WERI-Rb-1 (cell line): ENCODE measurements around the gene GCN1.

ENCODE experiments used
- DNase-seq: peaks from one replicate; pipeline ENCODE4 v3.0.0-alpha.2; 2020
- H3K27ac ChIP-seq: fragments of 250-450 bp; sonication (Bioruptor Pico); 2 replicates; pipeline ENCODE4 v1.5.1; 2020; ENCODE audit warnings: mild to moderate bottlenecking, moderate library complexity
- H3K27me3 ChIP-seq: fragments of 250-450 bp; sonication (Bioruptor Pico); 2 replicates; pipeline ENCODE4 v1.5.1; 2021; ENCODE audit warnings: mild to moderate bottlenecking, low read depth, moderate library complexity; ENCODE audit not compliant: insufficient read depth, severe bottlenecking
- H3K36me3 ChIP-seq: fragments of 250-450 bp; sonication (Bioruptor Pico); 2 replicates; pipeline ENCODE4 v1.5.1; 2020; ENCODE audit warnings: mild to moderate bottlenecking, moderate library complexity
- H3K4me3 ChIP-seq: 2 replicates; pipeline ENCODE4 v1.5.1; 2011; ENCODE audit warnings: low read depth, mild to moderate bottlenecking, control low read depth, low read length
- H3K9me3 ChIP-seq: fragments of 250-450 bp; sonication (Bioruptor Pico); 2 replicates; pipeline ENCODE4 v1.5.1; 2021; ENCODE audit warnings: mild to moderate bottlenecking, moderate library complexity; ENCODE audit not compliant: severe bottlenecking
- TF ChIP-seq, protein P1 (sequence below): IDR thresholded peaks from 2 replicates; pipeline ENCODE4 v1.5.1; 2011; ENCODE audit warnings: low read depth, mild to moderate bottlenecking, control low read depth, inconsistent platforms, low read length

The GCN1 gene

GRCh38 chr12:120126635-120127005 lies 67.9 kb downstream of the GCN1 start:
- peaks cover 55% of the 10 kb centered on the region for H3K36me3 ChIP-seq
- H3K9me3 ChIP-seq, result no peaks in the 10 kb centered on the region
- no peak for DNase-seq
- H3K4me3 ChIP-seq, result no peak overlapping the region
- no peaks in the 10 kb centered on the region for H3K27me3 ChIP-seq
- TF ChIP-seq, protein P1, sequence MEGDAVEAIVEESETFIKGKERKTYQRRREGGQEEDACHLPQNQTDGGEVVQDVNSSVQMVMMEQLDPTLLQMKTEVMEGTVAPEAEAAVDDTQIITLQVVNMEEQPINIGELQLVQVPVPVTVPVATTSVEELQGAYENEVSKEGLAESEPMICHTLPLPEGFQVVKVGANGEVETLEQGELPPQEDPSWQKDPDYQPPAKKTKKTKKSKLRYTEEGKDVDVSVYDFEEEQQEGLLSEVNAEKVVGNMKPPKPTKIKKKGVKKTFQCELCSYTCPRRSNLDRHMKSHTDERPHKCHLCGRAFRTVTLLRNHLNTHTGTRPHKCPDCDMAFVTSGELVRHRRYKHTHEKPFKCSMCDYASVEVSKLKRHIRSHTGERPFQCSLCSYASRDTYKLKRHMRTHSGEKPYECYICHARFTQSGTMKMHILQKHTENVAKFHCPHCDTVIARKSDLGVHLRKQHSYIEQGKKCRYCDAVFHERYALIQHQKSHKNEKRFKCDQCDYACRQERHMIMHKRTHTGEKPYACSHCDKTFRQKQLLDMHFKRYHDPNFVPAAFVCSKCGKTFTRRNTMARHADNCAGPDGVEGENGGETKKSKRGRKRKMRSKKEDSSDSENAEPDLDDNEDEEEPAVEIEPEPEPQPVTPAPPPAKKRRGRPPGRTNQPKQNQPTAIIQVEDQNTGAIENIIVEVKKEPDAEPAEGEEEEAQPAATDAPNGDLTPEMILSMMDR, result no peak
- no peak overlapping the region for H3K27ac ChIP-seq

- TF ChIP-seq, protein P1, result no peak
- DNase-seq, result no peak
- Histone ChIP-seq H3K27ac (no peak overlapping the region), H3K36me3 (peaks cover 49% of the 10 kb centered on the region), H3K4me3 (no peak overlapping the region), H3K9me3 (no peaks in the 10 kb centered on the region), H3K27me3 (no peaks in the 10 kb centered on the region)
Observed at GRCh38 chr12:120125792-120126634, 68.5 kb downstream of the GCN1 start.

- H3K4me3 ChIP-seq, result no peak overlapping the region
- no peak overlapping the region for H3K27ac ChIP-seq
- TF ChIP-seq, protein P1, result no peak
- no peaks in the 10 kb centered on the region for H3K27me3 ChIP-seq
- H3K36me3 ChIP-seq, result peaks cover 39% of the 10 kb centered on the region
- peak; percentile 54 for DNase-seq
- H3K9me3 ChIP-seq, result no peaks in the 10 kb centered on the region
Observed at GRCh38 chr12:120125029-120125428, 69.5 kb downstream of the GCN1 start.

- Histone ChIP-seq H3K27ac (no peak overlapping the region), H3K9me3 (no peaks in the 10 kb centered on the region), H3K4me3 (no peak overlapping the region), H3K36me3 (peaks cover 13% of the 10 kb centered on the region), H3K27me3 (no peaks in the 10 kb centered on the region)
- DNase-seq, result no peak
- TF ChIP-seq, protein P1, result no peak
Observed at GRCh38 chr12:120121766-120122293, 72.7 kb downstream of the GCN1 start.

- no peaks in the 10 kb centered on the region for H3K9me3 ChIP-seq
- no peak overlapping the region for H3K27ac ChIP-seq
- peaks cover 8% of the 10 kb centered on the region for H3K36me3 ChIP-seq
- DNase-seq, result no peak
- no peaks in the 10 kb centered on the region for H3K27me3 ChIP-seq
- no peak overlapping the region for H3K4me3 ChIP-seq
- TF ChIP-seq, protein P1, result no peak
Observed at GRCh38 chr12:120121343-120121742, 73.2 kb downstream of the GCN1 start.
